K562 (cell line): ENCODE results near the gene RABGAP1L.

Experiments
- BHLHE40 ChIP-seq: IDR thresholded peaks from 2 replicates; pipeline ENCODE4 v1.6.1; 2011; ENCODE audit warnings: low read length, improper control_type of control experiment
- EZH2 ChIP-seq: IDR thresholded peaks from 2 replicates; pipeline ENCODE4 v1.6.1; 2012; ENCODE audit warnings: low read depth, mild to moderate bottlenecking, inconsistent platforms, low read length, borderline replicate concordance
- FOSL1 ChIP-seq: fragments of 200-800 bp; sonication (Bioruptor generic); conservative IDR thresholded peaks from 2 replicates; pipeline ENCODE4 v1.6.1; 2016; ENCODE audit warnings: missing genetic modification characterization, missing compliant biosample characterization
- FOXO4 ChIP-seq: fragments of 450-650 bp; formaldehyde crosslinking; IDR thresholded peaks from 2 replicates; pipeline ENCODE4 v1.4.0; 2020; ENCODE audit warnings: mild to moderate bottlenecking, moderate library complexity
- MAFF ChIP-seq: IDR thresholded peaks from 2 replicates; pipeline ENCODE4 v1.6.1; 2012; ENCODE audit warnings: low read length, improper control_type of control experiment
- MTA2 ChIP-seq: fragments of 450-650 bp; IDR thresholded peaks from 2 replicates; pipeline ENCODE4 v1.6.1; 2016; ENCODE audit warnings: low read depth
- NFATC3 ChIP-seq: fragments of 450-650 bp; IDR thresholded peaks from 2 replicates; pipeline ENCODE4 v1.6.1; 2017; ENCODE audit warnings: mild to moderate bottlenecking
- RBM17 ChIP-seq: fragments of 200-400 bp; formaldehyde crosslinking; IDR thresholded peaks from 2 replicates; pipeline ENCODE4 v1.6.1; 2017; ENCODE audit warnings: low read depth, mild to moderate bottlenecking, low read length, borderline replicate concordance
- TF ChIP-seq, protein P1 (sequence below), 3 experiments: IDR thresholded peaks in 2 of 3; conservative IDR thresholded peaks in 1 of 3; 2 replicates each; pipeline ENCODE4 v1.5.1; 2011 to 2012; ENCODE audit warnings: low read length in 3 of 3, mild to moderate bottlenecking in 3 of 3, control low read depth in 2 of 3, improper control_type of control experiment in 1 of 3, inconsistent platforms in 1 of 3, low read depth in 1 of 3, mixed read lengths in 1 of 3, moderate library complexity in 1 of 3; ENCODE audit not compliant: insufficient read depth in 2 of 3
- TF ChIP-seq, protein P2 (sequence below): fragments of 450-650 bp; IDR thresholded peaks from 2 replicates; pipeline ENCODE4 v1.6.1; 2016; ENCODE audit warnings: mild to moderate bottlenecking

GRCh38 chr1:174680101-174680500 lies 520.8 kb downstream of the RABGAP1L start:
- TF ChIP-seq, protein P1, sequence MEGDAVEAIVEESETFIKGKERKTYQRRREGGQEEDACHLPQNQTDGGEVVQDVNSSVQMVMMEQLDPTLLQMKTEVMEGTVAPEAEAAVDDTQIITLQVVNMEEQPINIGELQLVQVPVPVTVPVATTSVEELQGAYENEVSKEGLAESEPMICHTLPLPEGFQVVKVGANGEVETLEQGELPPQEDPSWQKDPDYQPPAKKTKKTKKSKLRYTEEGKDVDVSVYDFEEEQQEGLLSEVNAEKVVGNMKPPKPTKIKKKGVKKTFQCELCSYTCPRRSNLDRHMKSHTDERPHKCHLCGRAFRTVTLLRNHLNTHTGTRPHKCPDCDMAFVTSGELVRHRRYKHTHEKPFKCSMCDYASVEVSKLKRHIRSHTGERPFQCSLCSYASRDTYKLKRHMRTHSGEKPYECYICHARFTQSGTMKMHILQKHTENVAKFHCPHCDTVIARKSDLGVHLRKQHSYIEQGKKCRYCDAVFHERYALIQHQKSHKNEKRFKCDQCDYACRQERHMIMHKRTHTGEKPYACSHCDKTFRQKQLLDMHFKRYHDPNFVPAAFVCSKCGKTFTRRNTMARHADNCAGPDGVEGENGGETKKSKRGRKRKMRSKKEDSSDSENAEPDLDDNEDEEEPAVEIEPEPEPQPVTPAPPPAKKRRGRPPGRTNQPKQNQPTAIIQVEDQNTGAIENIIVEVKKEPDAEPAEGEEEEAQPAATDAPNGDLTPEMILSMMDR (IDR thresholded peaks at IDR 0.05 in 2 of 3, conservative IDR thresholded peaks at IDR 0.05 in 1 of 3; ENCODE audit: insufficient read depth in 2 of 3, low read depth in 1 of 3, low read length in 3 of 3), result no peak
- TF ChIP-seq MAFF (no peak), NFATC3 (no peak), MTA2 (no peak), EZH2 (no peak), FOSL1 (tag) (no peak), FOXO4 (CRISPR knock-in tag) (no peak), RBM17 (no peak), BHLHE40 (no peak)
- TF ChIP-seq, protein P2, sequence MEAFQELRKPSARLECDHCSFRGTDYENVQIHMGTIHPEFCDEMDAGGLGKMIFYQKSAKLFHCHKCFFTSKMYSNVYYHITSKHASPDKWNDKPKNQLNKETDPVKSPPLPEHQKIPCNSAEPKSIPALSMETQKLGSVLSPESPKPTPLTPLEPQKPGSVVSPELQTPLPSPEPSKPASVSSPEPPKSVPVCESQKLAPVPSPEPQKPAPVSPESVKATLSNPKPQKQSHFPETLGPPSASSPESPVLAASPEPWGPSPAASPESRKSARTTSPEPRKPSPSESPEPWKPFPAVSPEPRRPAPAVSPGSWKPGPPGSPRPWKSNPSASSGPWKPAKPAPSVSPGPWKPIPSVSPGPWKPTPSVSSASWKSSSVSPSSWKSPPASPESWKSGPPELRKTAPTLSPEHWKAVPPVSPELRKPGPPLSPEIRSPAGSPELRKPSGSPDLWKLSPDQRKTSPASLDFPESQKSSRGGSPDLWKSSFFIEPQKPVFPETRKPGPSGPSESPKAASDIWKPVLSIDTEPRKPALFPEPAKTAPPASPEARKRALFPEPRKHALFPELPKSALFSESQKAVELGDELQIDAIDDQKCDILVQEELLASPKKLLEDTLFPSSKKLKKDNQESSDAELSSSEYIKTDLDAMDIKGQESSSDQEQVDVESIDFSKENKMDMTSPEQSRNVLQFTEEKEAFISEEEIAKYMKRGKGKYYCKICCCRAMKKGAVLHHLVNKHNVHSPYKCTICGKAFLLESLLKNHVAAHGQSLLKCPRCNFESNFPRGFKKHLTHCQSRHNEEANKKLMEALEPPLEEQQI, result no peak
